IMR-90 (cell line): ENCODE results near the gene EEF2K. TPM values are rescaled to one million over a fixed set of nuclear protein-coding genes. Genes with fewer than 3 reads are reported as not detected.
A peak's percentile ranks its signal among the peaks of the same experiment; 100 is the strongest.
"Not testable (repeated sequence)": the region's sequence is repeated elsewhere in the genome, so short reads cannot be mapped to it uniquely, and the experiment has no call there.

Experiments used
- ATAC-seq: fragments of 200-7000 bp; cut with Tn5 transposase; 2 replicates; pipeline ENCODE4 v1.9.1; 2020; ENCODE audit warnings: low read depth, mild to moderate bottlenecking, moderate library complexity
- BruUV-seq: library from RNA; stranded (reverse); fragments of 400-500 nt; replicated peaks from 2 replicates; lab custom pipeline; 2021; lab: Mats Ljungman, UMichigan
- CTCF ChIA-PET: fragments of 300-600 bp; formaldehyde crosslinking; extraction: SDS; loops from one replicate; lab custom pipeline; 2021; ENCODE audit warnings: antibody characterized with exemption; lab: Yijun Ruan, JAX
- POLR2A ChIA-PET: fragments of 300-600 bp; sonication (Branson Sonifier 250); formaldehyde crosslinking; loops from one replicate; lab custom pipeline; 2022; ENCODE audit warnings: antibody characterized with exemption; ENCODE audit not compliant: unreplicated experiment; lab: Charles Lee
- DNase-seq: peaks from one replicate; pipeline ENCODE4 v3.0.0; 2013
- H2AFZ ChIP-seq: replicated peaks from 2 replicates; pipeline ENCODE3; 2013; ENCODE audit warnings: low read length, mild to moderate bottlenecking; ENCODE audit not compliant: poor library complexity
- H2AK5ac ChIP-seq: 2 replicates; pipeline ENCODE4 v1.6.1; 2013; ENCODE audit warnings: low read depth, low read length, inconsistent platforms
- H2AK9ac ChIP-seq: replicated peaks from 2 replicates; pipeline ENCODE3; 2013; ENCODE audit warnings: mild to moderate bottlenecking, low read depth, low read length, moderate library complexity; ENCODE audit not compliant: poor library complexity
- H2BK120ac ChIP-seq: 2 replicates; pipeline ENCODE4 v1.6.1; 2013; ENCODE audit warnings: low read depth, low read length, inconsistent platforms
- H2BK15ac ChIP-seq: 3 replicates; pipeline ENCODE4 v1.6.1; 2013; ENCODE audit warnings: low read depth, low read length, inconsistent platforms
- H2BK20ac ChIP-seq: 2 replicates; pipeline ENCODE4 v1.6.1; 2013; ENCODE audit warnings: low read depth, mild to moderate bottlenecking, inconsistent platforms, low read length, moderate library complexity
- H2BK5ac ChIP-seq: 2 replicates; pipeline ENCODE4 v1.6.1; 2013; ENCODE audit warnings: mild to moderate bottlenecking, low read depth, low read length, inconsistent platforms; ENCODE audit not compliant: poor library complexity, severe bottlenecking
- H3K14ac ChIP-seq: replicated peaks from 2 replicates; pipeline ENCODE4 v1.6.1; 2013; ENCODE audit warnings: low read depth, low read length, inconsistent platforms
- H3K18ac ChIP-seq: 2 replicates; pipeline ENCODE4 v1.6.1; 2013; ENCODE audit warnings: low read depth, low read length, control low read depth
- H3K23ac ChIP-seq: 2 replicates; pipeline ENCODE4 v1.6.1; 2013; ENCODE audit warnings: low read depth, low read length, inconsistent platforms
- H3K27ac ChIP-seq: 2 replicates; pipeline ENCODE4 v1.5.1; 2013; ENCODE audit warnings: mild to moderate bottlenecking, control low read depth, low read length; ENCODE audit not compliant: insufficient read depth
- H3K27me3 ChIP-seq: 2 replicates; pipeline ENCODE4 v1.6.1; 2013; ENCODE audit warnings: low read length; ENCODE audit not compliant: control insufficient read depth, insufficient read depth
- H3K36me3 ChIP-seq: 2 replicates; pipeline ENCODE4 v1.6.1; 2013; ENCODE audit warnings: low read length, mixed read lengths; ENCODE audit not compliant: control insufficient read depth, insufficient read depth
- H3K4ac ChIP-seq: 2 replicates; pipeline ENCODE4 v1.6.1; 2013; ENCODE audit warnings: low read depth, low read length, inconsistent platforms
- H3K4me1 ChIP-seq: 2 replicates; pipeline ENCODE4 v1.6.1; 2013; ENCODE audit warnings: low read length, mixed read lengths; ENCODE audit not compliant: control insufficient read depth, insufficient read depth
- H3K4me2 ChIP-seq: 2 replicates; pipeline ENCODE4 v1.6.1; 2013; ENCODE audit warnings: low read depth, mild to moderate bottlenecking, control low read depth, low read length, moderate library complexity
- H3K4me3 ChIP-seq: 2 replicates; pipeline ENCODE4 v1.5.1; 2013; ENCODE audit warnings: low read depth, mild to moderate bottlenecking, control low read depth, low read length, moderate library complexity; ENCODE audit not compliant: insufficient read depth
- H3K56ac ChIP-seq: 2 replicates; pipeline ENCODE4 v1.6.1; 2013; ENCODE audit warnings: low read length, inconsistent platforms; ENCODE audit not compliant: insufficient read depth; ENCODE audit errors: extremely low read depth
- H3K79me1 ChIP-seq, 2 experiments: 2 replicates each; pipeline ENCODE4 v1.6.1; 2013; ENCODE audit warnings: low read length in 2 of 2, inconsistent platforms in 1 of 2, low read depth in 1 of 2
- H3K9ac ChIP-seq: 2 replicates; pipeline ENCODE4 v1.6.1; 2013; ENCODE audit warnings: low read depth, low read length, control low read depth
- H3K9me1 ChIP-seq: 2 replicates; pipeline ENCODE4 v1.6.1; 2013; ENCODE audit warnings: low read length, inconsistent platforms; ENCODE audit not compliant: insufficient read depth
- H3K9me3 ChIP-seq: 2 replicates; pipeline ENCODE4 v1.6.1; 2013; ENCODE audit warnings: low read length; ENCODE audit not compliant: control insufficient read depth, insufficient read depth
- H4K20me1 ChIP-seq: 2 replicates; pipeline ENCODE4 v1.6.1; 2013; ENCODE audit warnings: low read length, inconsistent platforms; ENCODE audit not compliant: insufficient read depth
- H4K5ac ChIP-seq: 2 replicates; pipeline ENCODE4 v1.6.1; 2013; ENCODE audit warnings: mild to moderate bottlenecking, low read depth, low read length, control low read depth
- H4K8ac ChIP-seq, 2 experiments: 2 replicates each; pipeline ENCODE4 v1.6.1; 2013; ENCODE audit warnings: low read depth in 2 of 2, low read length in 2 of 2, control low read depth in 1 of 2, inconsistent platforms in 1 of 2
- H4K91ac ChIP-seq: 2 replicates; pipeline ENCODE4 v1.6.1; 2013; ENCODE audit warnings: low read depth, low read length, inconsistent platforms; ENCODE audit not compliant: insufficient read depth
- CEBPB ChIP-seq: IDR thresholded peaks from 2 replicates; pipeline ENCODE4 v1.6.1; 2012; ENCODE audit warnings: low read depth, low read length, improper control_type of control experiment
- CTCF ChIP-seq: conservative IDR thresholded peaks from 2 replicates; pipeline ENCODE4 v1.5.1; 2012; ENCODE audit warnings: mild to moderate bottlenecking, low read depth, low read length, improper control_type of control experiment
- WGBS, 2 experiments: methylation state at CpG; one replicate each; pipeline versions ENCODE4 v1.1.5 to v1.1.7; 2013; ENCODE audit warnings: missing lambda C conversion rate in 2 of 2; ENCODE audit not compliant: insufficient read length in 1 of 2; ENCODE audit errors: extremely low coverage in 2 of 2; 5-methylcytosine and 5-hydroxymethylcytosine counted together
- dilution Hi-C: fragments of 300-500 bp; cut with HindIII; formaldehyde crosslinking; loops from one replicate; pipeline ENCODE4 v1.14.3; 2018; ENCODE audit warnings: low sequenced_read_pairs; ENCODE audit not compliant: unreplicated experiment
- in situ Hi-C: fragments of 300-500 bp; cut with MboI; formaldehyde crosslinking; loops from 3 replicates; pipeline ENCODE4 v1.14.3; 2019; ENCODE audit warnings: low sequenced_read_pairs, inconsistent platforms, mixed read lengths
- intact Hi-C: fragments of 100-400 bp; cut with micrococcal nuclease; formaldehyde crosslinking; loops from 2 replicates; pipeline ENCODE4 v1.10.0; 2022
- polyA plus RNA-seq, 3 experiments: library from polyadenylated mRNA; depleted of rRNA; stranded (reverse); fragments of >200 nt; gene quantifications; 2 replicates each; pipeline ENCODE4 v1.2.3, GENCODE V29; 2012; ENCODE audit warnings: low replicate concordance in 1 of 3
- total RNA-seq: library from RNA; depleted of rRNA; stranded (reverse); fragments of >200 nt; gene quantifications from 2 replicates; pipeline ENCODE4 v1.2.3, GENCODE V29; 2012

Gene EEF2K
- total and polyA plus RNA-seq, 2 of the 4 experiments (the other 2 are of a cell fraction), result 9.7 to 16.5 TPM

GRCh38 chr16:22195695-22196558 is 10.2 kb upstream of the EEF2K start (continued):
- TF ChIP-seq CTCF, result peak; percentile 73

DNA sequence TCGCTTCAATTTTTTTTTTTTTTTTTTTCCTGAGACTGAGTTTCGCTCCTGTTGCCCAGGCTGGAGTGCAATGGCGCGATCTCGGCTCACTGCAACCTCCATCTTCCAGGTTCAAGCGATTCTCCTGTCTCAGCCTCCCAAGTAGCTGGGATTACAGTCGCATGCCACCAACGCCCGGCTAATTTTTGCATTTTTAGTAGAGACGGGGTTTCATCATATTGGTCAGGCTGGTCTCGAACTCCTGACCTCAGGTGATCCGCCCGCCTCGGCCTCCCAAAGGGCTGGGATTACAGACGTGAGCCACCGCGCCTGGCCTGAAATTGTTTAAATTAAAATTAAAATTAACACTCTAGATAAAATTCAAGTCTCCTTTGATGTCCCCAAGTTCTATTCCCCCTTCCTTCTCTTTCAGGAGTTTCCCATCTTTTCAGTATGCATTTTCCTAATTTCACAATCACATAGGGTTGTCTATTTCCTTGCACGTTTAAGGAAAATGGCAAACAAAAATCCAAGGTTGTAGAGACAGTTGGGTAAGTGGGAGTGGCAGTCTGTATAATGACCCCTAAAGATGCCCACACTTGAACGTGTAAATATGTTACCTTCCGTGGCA is 9.4 kb upstream of the EEF2K start:
- DNase-seq, H3K9ac ChIP-seq, H2BK120ac ChIP-seq, H3K4ac ChIP-seq, H3K79me1 ChIP-seq, H3K9me3 ChIP-seq, ATAC-seq, H2BK20ac ChIP-seq, H4K20me1 ChIP-seq, H3K18ac ChIP-seq, H3K27me3 ChIP-seq, H3K36me3 ChIP-seq, H3K14ac ChIP-seq, H3K23ac ChIP-seq, H3K27ac ChIP-seq, BruUV-seq, H3K4me2 ChIP-seq, H2AFZ ChIP-seq, H2AK5ac ChIP-seq, in situ Hi-C loops, H3K4me1 ChIP-seq, POLR2A ChIA-PET, H3K56ac ChIP-seq, H3K4me3 ChIP-seq, H2BK15ac ChIP-seq, dilution Hi-C loops, H4K8ac ChIP-seq, H4K91ac ChIP-seq, H4K5ac ChIP-seq, H2AK9ac ChIP-seq, H2BK5ac ChIP-seq: not testable (repeated sequence)
- no CpG with 5 or more reads among the region's 20 CpGs for WGBS, 2 experiments
- 0 out of 2 replicates have a peak, but pooled peaks have one; percentile 0 for TF ChIP-seq CEBPB
- peaks cover 14% of the 10 kb centered on the region for H3K9me1 ChIP-seq
- CTCF ChIA-PET, result interaction anchor here (0.5 to 1.3 kb wide), 3 partner anchors 9 to 104 kb away, joined by 3 to 4 read pairs (median 3); no protein-coding TSS in a partner anchor
- intact Hi-C loops, result loop anchor here (1.0 kb wide), 1 partner anchor 101 kb away; the partner anchor contains the start of gene POLR3E
